Kidney (tissue), 14 donors: ENCODE results near the gene CDC5L. TPM values are rescaled to one million over a fixed set of nuclear protein-coding genes. Genes with fewer than 3 reads are reported as not detected.

ENCODE experiments used
- DNase-seq, 5 donors: peaks; one replicate each; pipeline ENCODE4 v3.0.0-alpha.2; 2013 to 2020
- FAIRE-seq: peaks from 2 replicates; lab custom pipeline; 2012; peaks lifted over from hg19 to GRCh38; lab: Jason Lieb, UNC
- H3K27ac ChIP-seq, 2 donors: one replicate each; pipeline ENCODE4 v1.7.0; 2013; ENCODE audit warnings: low read depth in 2 of 2, low read length in 2 of 2, inconsistent platforms in 1 of 2
- H3K27me3 ChIP-seq: one replicate; pipeline ENCODE4 v1.7.1; 2013; ENCODE audit warnings: low read length, inconsistent platforms; ENCODE audit not compliant: control insufficient read depth, insufficient read depth
- H3K36me3 ChIP-seq, 3 donors: one replicate each; pipeline versions ENCODE4 v1.7.0 to v1.7.1; 2013; ENCODE audit warnings: low read length in 3 of 3, control low read depth in 1 of 3, inconsistent platforms in 1 of 3; ENCODE audit not compliant: insufficient read depth in 3 of 3, control insufficient read depth in 2 of 3
- H3K4me1 ChIP-seq, 3 donors: one replicate each; pipeline versions ENCODE4 v1.7.0 to v1.7.1; 2013; ENCODE audit warnings: low read length in 3 of 3, inconsistent platforms in 1 of 3, low read depth in 1 of 3; ENCODE audit not compliant: control insufficient read depth in 2 of 3, insufficient read depth in 2 of 3
- H3K4me3 ChIP-seq, 3 donors: one replicate each; pipeline versions ENCODE4 v1.7.0 to v1.8.1; 2013; ENCODE audit warnings: low read length in 3 of 3, control low read depth in 1 of 3, inconsistent platforms in 1 of 3
- H3K9ac ChIP-seq, 3 donors: one replicate each; pipeline versions ENCODE4 v1.7.0 to v1.7.1; 2013; ENCODE audit warnings: low read length in 3 of 3, control low read depth in 1 of 3, inconsistent platforms in 1 of 3
- H3K9me3 ChIP-seq, 3 donors: one replicate each; pipeline versions ENCODE4 v1.7.0 to v1.7.1; 2013; ENCODE audit warnings: low read length in 3 of 3, control low read depth in 1 of 3, inconsistent platforms in 1 of 3; ENCODE audit not compliant: control insufficient read depth in 2 of 3, insufficient read depth in 1 of 3
- CTCF ChIP-seq: IDR thresholded peaks from 3 replicates; pipeline ENCODE4 v1.5.1; 2012; ENCODE audit warnings: mild to moderate bottlenecking, moderate library complexity, borderline replicate concordance; ENCODE audit not compliant: insufficient read depth; ENCODE audit errors: extremely low read depth
- intact Hi-C: fragments of 100-400 bp; cut with DNase I; formaldehyde crosslinking; loops from one replicate; pipeline ENCODE4 v1.11.1; 2022
- polyA plus RNA-seq: library from polyadenylated mRNA; stranded (reverse); fragments of 350-450 nt; fragmentation: Illumina TruSeq; extraction: RNeasy Lipid Tissue Mini Kit (QIAGEN cat#74804); gene quantifications from one replicate; pipeline ENCODE4 v1.2.3, GENCODE V29; 2014; ENCODE audit warnings: low read depth, low replicate concordance; ENCODE audit not compliant: insufficient read depth
- total RNA-seq: library from RNA; stranded (reverse); fragmentation: NEBNext Ultra II Directional; extraction: Animal tissue kit (Norgen Biotek cat#: 25700); gene quantifications from one replicate; pipeline ENCODE4 v1.2.1, GENCODE V29; 2021
- donor health status: control.
- donor health status: control.
- donor health status: control.
- donor health status: control.
- donor health status: control.
- donor health status: DM: yes; HTN: yes; CAD: no.
- donor health status: Normal renal cell carcinoma (clear cell type).

The CDC5L gene
- total and polyA plus RNA-seq, 2 donors from 2014 or later, result 7.6 to 17.6 TPM

- Histone ChIP-seq H3K27me3 (no peaks in the 10 kb centered on the region), H3K4me1 (peaks cover 0 to 4% (median 0%) of the 10 kb centered on the region in 3 donors), H3K9ac (no peak overlapping the region), H3K9me3 (no peaks in the 10 kb centered on the region), H3K4me3 (no peak overlapping the region), H3K27ac (no peak overlapping the region), H3K36me3 (no peaks in the 10 kb centered on the region)
- FAIRE-seq (no peak), DNase-seq (no peak)
- no peak for TF ChIP-seq CTCF
- intact Hi-C loops, result no loop called here
Observed at GRCh38 chr6:44481760-44482159, 94.3 kb downstream of the CDC5L start.

GRCh38 chr6:44485601-44486401 lies 98.3 kb downstream of the CDC5L start:
- intact Hi-C loops, result no loop called here
- no peak for TF ChIP-seq CTCF

GRCh38 chr6:44487002-44487401 lies 99.5 kb downstream of the CDC5L start:
- Histone ChIP-seq H3K4me3 (no peak overlapping the region), H3K27me3 (no peaks in the 10 kb centered on the region), H3K9ac (no peak overlapping the region), H3K27ac (no peak overlapping the region), H3K4me1 (no peaks in the 10 kb centered on the region), H3K9me3 (no peaks in the 10 kb centered on the region), H3K36me3 (no peaks in the 10 kb centered on the region)
- DNase-seq (no peak), FAIRE-seq (no peak)
- intact Hi-C loops, result no loop called here
- no peak for TF ChIP-seq CTCF

More at GRCh38 chr6:44485601-44486401, 98.3 kb downstream of the CDC5L start:
- no peak for DNase-seq
- Histone ChIP-seq H3K4me1 (no peaks in the 10 kb centered on the region), H3K9me3 (no peaks in the 10 kb centered on the region), H3K27me3 (no peaks in the 10 kb centered on the region), H3K36me3 (no peaks in the 10 kb centered on the region), H3K27ac (no peak overlapping the region), H3K9ac (no peak overlapping the region), H3K4me3 (no peak overlapping the region)
- no peak for FAIRE-seq
